Measurements from ENCODE around the gene ZNF865. TPM values are rescaled to one million over a fixed set of nuclear protein-coding genes. Genes with fewer than 3 reads are reported as not detected.

Gene ZNF865
- total and polyA plus RNA-seq, 2 donors (not counting 1 experiment from before 2014, with no cell fraction given), result 1.2 TPM

- Histone ChIP-seq H3K4me1 (ENCODE audit: control insufficient read depth, extremely low read depth, insufficient read depth, low read length) (peaks cover 3% of the 10 kb centered on the region), H3K27ac (ENCODE audit: insufficient read depth, low read length) (peak overlapping the region; percentile 95), H2AFZ (ENCODE audit: low read length) (peak overlapping the region; percentile 23), H3K9ac (ENCODE audit: insufficient read depth, low read length) (peak overlapping the region; percentile 86), H3K4me3 (replicated peaks in 1 of 4; ENCODE audit: control extremely low read depth in 1 of 4, insufficient read depth in 1 of 4, low read depth in 3 of 4, low read length in 4 of 4) (peak overlapping the region; percentile 70 to 82 (median 76)), H3K27me3 (ENCODE audit: control insufficient read depth, insufficient read depth, low read length) (no peaks in the 10 kb centered on the region), H3K9me3 (ENCODE audit: control insufficient read depth, insufficient read depth, low read depth, low read length) (no peaks in the 10 kb centered on the region), H3K4me2 (ENCODE audit: extremely low read depth, insufficient read depth, low read length) (peak overlapping the region; percentile 59), H3K36me3 (ENCODE audit: control insufficient read depth, insufficient read depth, low read length) (peaks cover 10% of the 10 kb centered on the region), H4K20me1 (ENCODE audit: control insufficient read depth, extremely low read depth, insufficient read depth, low read length) (no peaks in the 10 kb centered on the region), H3K79me2 (ENCODE audit: control insufficient read depth, insufficient read depth, low read length) (peaks cover 5% of the 10 kb centered on the region)
- peak; percentile 87 to 98 for DNase-seq (ENCODE audit: low read depth in 2 of 2)
- TF ChIP-seq EZH2 (IDR thresholded peaks at IDR 0.05; ENCODE audit: low read length, missing control alignments) (no peak), CTCF (conservative IDR thresholded peaks at IDR 0.05 in 1 of 2, IDR thresholded peaks at IDR 0.05 in 1 of 2; ENCODE audit: low read depth in 1 of 2, low read length in 2 of 2) (no peak)
Observed at GRCh38 chr19:55598719-55599467, 6.6 kb upstream of the ZNF865 start.

GRCh38 chr19:55599468-55599841 lies 6.0 kb upstream of the ZNF865 start, which contains the start of gene FIZ1:
Gene FIZ1 (minus strand): TSS chr19:55599517. CDS start chr19:55597865, 1,652 bp downstream.
- Histone ChIP-seq H4K20me1 (ENCODE audit: control insufficient read depth, extremely low read depth, insufficient read depth, low read length) (no peaks in the 10 kb centered on the region), H3K4me1 (ENCODE audit: control insufficient read depth, extremely low read depth, insufficient read depth, low read length) (peaks cover 3% of the 10 kb centered on the region), H3K9ac (ENCODE audit: insufficient read depth, low read length) (peak within 1 kb of the TSS; percentile 86), H3K4me2 (ENCODE audit: extremely low read depth, insufficient read depth, low read length) (peak within 1 kb of the TSS; percentile 59), H3K9me3 (ENCODE audit: control insufficient read depth, insufficient read depth, low read depth, low read length) (no peaks in the 10 kb centered on the region), H3K79me2 (ENCODE audit: control insufficient read depth, insufficient read depth, low read length) (peaks cover 5% of the 10 kb centered on the region), H3K4me3 (replicated peaks in 1 of 4; ENCODE audit: control extremely low read depth in 1 of 4, insufficient read depth in 1 of 4, low read depth in 3 of 4, low read length in 4 of 4) (peak within 1 kb of the TSS; percentile 70 to 82 (median 76)), H3K27me3 (ENCODE audit: control insufficient read depth, insufficient read depth, low read length) (no peaks in the 10 kb centered on the region), H3K36me3 (ENCODE audit: control insufficient read depth, insufficient read depth, low read length) (peaks cover 10% of the 10 kb centered on the region), H2AFZ (ENCODE audit: low read length) (peak within 1 kb of the TSS; percentile 98), H3K27ac (ENCODE audit: insufficient read depth, low read length) (peak within 1 kb of the TSS; percentile 95)
- no peak for TF ChIP-seq CTCF (conservative IDR thresholded peaks at IDR 0.05 in 1 of 2, IDR thresholded peaks at IDR 0.05 in 1 of 2; ENCODE audit: low read depth in 1 of 2, low read length in 2 of 2)
- DNase-seq (ENCODE audit: low read depth in 2 of 2), result peak; percentile 98 to 99

GRCh38 chr19:55599842-55600661 lies 5.4 kb upstream of the ZNF865 start, which contains the start of gene ZNF524:
Gene ZNF524 (plus strand): TSS chr19:55600288. CDS start chr19:55602113, 1,825 bp downstream.
- peak within 1 kb of the TSS; percentile 98 for H2AFZ ChIP-seq (ENCODE audit: low read length)
- peak within 1 kb of the TSS; percentile 81 for H3K4me2 ChIP-seq (ENCODE audit: extremely low read depth, insufficient read depth, low read length)
- no peak for TF ChIP-seq CTCF (conservative IDR thresholded peaks at IDR 0.05 in 1 of 2, IDR thresholded peaks at IDR 0.05 in 1 of 2; ENCODE audit: low read depth in 1 of 2, low read length in 2 of 2)
- TF ChIP-seq EZH2 (IDR thresholded peaks at IDR 0.05; ENCODE audit: low read length, missing control alignments), result no peak
- peak within 1 kb of the TSS; percentile 86 for H3K9ac ChIP-seq (ENCODE audit: insufficient read depth, low read length)
- DNase-seq (ENCODE audit: low read depth in 2 of 2), result peak; percentile 84 to 89
- H3K4me3 ChIP-seq (replicated peaks in 1 of 4; ENCODE audit: control extremely low read depth in 1 of 4, insufficient read depth in 1 of 4, low read depth in 3 of 4, low read length in 4 of 4), result peak within 1 kb of the TSS; percentile 70 to 82 (median 76)
- H3K9me3 ChIP-seq (ENCODE audit: control insufficient read depth, insufficient read depth, low read depth, low read length), result no peaks in the 10 kb centered on the region
- peak within 1 kb of the TSS; percentile 95 for H3K27ac ChIP-seq (ENCODE audit: insufficient read depth, low read length)
- peaks cover 9% of the 10 kb centered on the region for H3K36me3 ChIP-seq (ENCODE audit: control insufficient read depth, insufficient read depth, low read length)
- H3K79me2 ChIP-seq (ENCODE audit: control insufficient read depth, insufficient read depth, low read length), result peaks cover 5% of the 10 kb centered on the region
- no peaks in the 10 kb centered on the region for H4K20me1 ChIP-seq (ENCODE audit: control insufficient read depth, extremely low read depth, insufficient read depth, low read length)
- peaks cover 6% of the 10 kb centered on the region for H3K4me1 ChIP-seq (ENCODE audit: control insufficient read depth, extremely low read depth, insufficient read depth, low read length)
- no peaks in the 10 kb centered on the region for H3K27me3 ChIP-seq (ENCODE audit: control insufficient read depth, insufficient read depth, low read length)

All from fibroblast of lung (primary cell).